HEK293 (cell line): Measurements from ENCODE around the gene TSKU.

Experiments used
- CTCF ChIA-PET: fragments of 350-600 bp; formaldehyde crosslinking; extraction: SDS; loops from one replicate; lab custom pipeline; 2021; ENCODE audit warnings: antibody characterized with exemption; lab: Yijun Ruan, JAX
- POLR2A ChIA-PET: fragments of 300-600 bp; formaldehyde crosslinking; extraction: SDS; loops from one replicate; lab custom pipeline; 2020; ENCODE audit warnings: antibody characterized with exemption, inconsistent platforms; lab: Yijun Ruan, JAX
- H3K27ac ChIP-seq: fragments of 200-500 bp; sonication (Bioruptor generic); 2 replicates; pipeline ENCODE4 v1.5.1; 2014; ENCODE audit warnings: low read depth, low read length, control low read depth, inconsistent platforms; ENCODE audit errors: extremely low read depth
- H3K36me3 ChIP-seq, 2 experiments: fragments of 200-500 bp in 1 of 2; sonication (Bioruptor generic) in 1 of 2; 1 replicate in 1 of 2; 2 replicates in 1 of 2; pipeline ENCODE4 v1.5.1; 2014 to 2017; ENCODE audit warnings: inconsistent platforms in 2 of 2, low read length in 2 of 2; ENCODE audit not compliant: control insufficient read depth in 2 of 2, insufficient read depth in 1 of 2
- H3K4me1 ChIP-seq: fragments of 200-500 bp; sonication (Bioruptor generic); 2 replicates; pipeline ENCODE4 v1.5.1; 2014; ENCODE audit warnings: mild to moderate bottlenecking, low read length, inconsistent platforms; ENCODE audit not compliant: control insufficient read depth, insufficient read depth
- H3K4me3 ChIP-seq: 2 replicates; pipeline ENCODE4 v1.5.1; 2011; ENCODE audit warnings: low read depth, mild to moderate bottlenecking, control low read depth, low read length, moderate library complexity
- H3K9me3 ChIP-seq: fragments of 200-500 bp; sonication (Bioruptor generic); 2 replicates; pipeline ENCODE4 v1.5.1; 2014; ENCODE audit warnings: low read depth, low read length, inconsistent platforms; ENCODE audit not compliant: control insufficient read depth, insufficient read depth
- GLI2 ChIP-seq: fragments of 450-650 bp; formaldehyde crosslinking; IDR thresholded peaks from 2 replicates; pipeline ENCODE4; 2017; ENCODE audit warnings: missing biosample characterization, missing genetic modification characterization, low read depth, borderline replicate concordance
- GLIS1 ChIP-seq: fragments of 450-650 bp; formaldehyde crosslinking; IDR thresholded peaks from 2 replicates; pipeline ENCODE4 v1.5.1; 2016; ENCODE audit warnings: missing biosample characterization, missing genetic modification characterization
- HOXA7 ChIP-seq: sonication (generic); formaldehyde crosslinking; IDR thresholded peaks from 2 replicates; pipeline ENCODE4 v1.8.1; 2022; ENCODE audit warnings: missing genetic modification reagents, borderline replicate concordance
- KLF16 ChIP-seq: fragments of 450-650 bp; formaldehyde crosslinking; IDR thresholded peaks from 2 replicates; pipeline ENCODE4 v1.5.1; 2017; ENCODE audit warnings: missing biosample characterization, missing genetic modification characterization
- SP7 ChIP-seq: fragments of 450-650 bp; formaldehyde crosslinking; IDR thresholded peaks from 2 replicates; pipeline ENCODE4 v1.5.1; 2016; ENCODE audit warnings: missing biosample characterization, missing genetic modification characterization
- TRIM28 ChIP-seq: IDR thresholded peaks from 2 replicates; pipeline ENCODE4 v1.6.1; 2011; ENCODE audit warnings: low read length, control low read depth, borderline replicate concordance
- ZBTB8A ChIP-seq: fragments of 450-650 bp; formaldehyde crosslinking; IDR thresholded peaks from 2 replicates; pipeline ENCODE4 v1.5.1; 2016; ENCODE audit warnings: missing biosample characterization, missing genetic modification characterization
- ZFP37 ChIP-seq: fragments of 450-650 bp; formaldehyde crosslinking; IDR thresholded peaks from 2 replicates; pipeline ENCODE4 v1.5.1; 2016; ENCODE audit warnings: missing biosample characterization, missing genetic modification characterization
- ZNF214 ChIP-seq: fragments of 450-650 bp; formaldehyde crosslinking; IDR thresholded peaks from 2 replicates; pipeline ENCODE4 v1.5.1; 2017; ENCODE audit warnings: missing biosample characterization, mild to moderate bottlenecking, missing genetic modification characterization, borderline replicate concordance
- ZNF354C ChIP-seq: fragments of 450-650 bp; formaldehyde crosslinking; IDR thresholded peaks from 2 replicates; pipeline ENCODE4 v1.5.1; 2016; ENCODE audit warnings: missing biosample characterization, missing genetic modification characterization, low read depth, borderline replicate concordance
- ZNF423 ChIP-seq: fragments of 450-650 bp; formaldehyde crosslinking; IDR thresholded peaks from 2 replicates; pipeline ENCODE4 v1.5.1; 2016; ENCODE audit warnings: missing biosample characterization, missing genetic modification characterization
- ZNF426 ChIP-seq: fragments of 450-650 bp; formaldehyde crosslinking; IDR thresholded peaks from 2 replicates; pipeline ENCODE4 v1.5.1; 2017; ENCODE audit warnings: missing biosample characterization, missing genetic modification characterization, mild to moderate bottlenecking, inconsistent platforms, moderate library complexity
- ZNF600 ChIP-seq: fragments of 450-650 bp; formaldehyde crosslinking; IDR thresholded peaks from 2 replicates; pipeline ENCODE4 v1.5.1; 2016; ENCODE audit warnings: missing biosample characterization, missing genetic modification characterization
- ZNF664 ChIP-seq: fragments of 450-650 bp; formaldehyde crosslinking; IDR thresholded peaks from 2 replicates; pipeline ENCODE4 v1.5.1; 2016; ENCODE audit warnings: missing biosample characterization, missing genetic modification characterization
- ZNF677 ChIP-seq: fragments of 450-650 bp; IDR thresholded peaks from 2 replicates; pipeline ENCODE4 v1.5.0; 2018; ENCODE audit warnings: missing biosample characterization, mild to moderate bottlenecking, missing genetic modification characterization, moderate library complexity
- ZNF843 ChIP-seq: fragments of 450-650 bp; formaldehyde crosslinking; IDR thresholded peaks from 2 replicates; pipeline ENCODE4 v1.5.1; 2016; ENCODE audit warnings: missing biosample characterization, missing genetic modification characterization
- ZSCAN30 ChIP-seq: fragments of 450-650 bp; IDR thresholded peaks from 2 replicates; pipeline ENCODE4 v1.5.1; 2018; ENCODE audit warnings: missing biosample characterization, mild to moderate bottlenecking, missing genetic modification characterization, moderate library complexity
- TF ChIP-seq, protein P1 (sequence below): fragments of 450-650 bp; formaldehyde crosslinking; IDR thresholded peaks from 2 replicates; pipeline ENCODE4 v1.5.1; 2017; ENCODE audit warnings: missing biosample characterization, mild to moderate bottlenecking, missing genetic modification characterization, moderate library complexity
- TF ChIP-seq, protein P2 (sequence below): fragments of 450-650 bp; formaldehyde crosslinking; IDR thresholded peaks from 2 replicates; pipeline ENCODE4 v1.5.1; 2016; ENCODE audit warnings: missing biosample characterization, missing genetic modification characterization, borderline replicate concordance

TSKU gene

DNA sequence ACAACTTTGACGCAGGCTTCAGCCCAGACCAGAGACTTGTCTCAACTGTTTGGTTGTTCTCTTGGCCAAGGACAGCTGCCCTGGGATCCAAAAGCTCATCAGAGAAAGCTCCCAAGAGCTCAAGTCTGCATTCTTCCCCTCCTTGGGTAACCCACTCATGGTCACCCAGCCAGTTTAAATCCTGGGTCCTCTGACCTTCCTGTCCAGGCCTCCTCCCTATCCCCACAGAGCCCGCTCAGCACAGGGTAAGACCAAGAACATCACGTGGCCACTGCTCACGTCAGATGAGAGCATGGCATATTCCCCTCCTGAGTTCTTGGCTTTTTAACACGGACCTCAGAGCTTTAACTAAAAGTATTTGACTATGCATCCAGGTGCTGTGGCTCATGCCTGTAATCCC is 25.8 kb downstream of the TSKU start:
- POLR2A ChIA-PET = no interaction called here
- CTCF ChIA-PET = interaction anchor here (0.6 to 7.7 kb wide), 9 partner anchors 10 to 132 kb away, joined by 3 to 139 read pairs (median 5); no protein-coding TSS in a partner anchor

DNA sequence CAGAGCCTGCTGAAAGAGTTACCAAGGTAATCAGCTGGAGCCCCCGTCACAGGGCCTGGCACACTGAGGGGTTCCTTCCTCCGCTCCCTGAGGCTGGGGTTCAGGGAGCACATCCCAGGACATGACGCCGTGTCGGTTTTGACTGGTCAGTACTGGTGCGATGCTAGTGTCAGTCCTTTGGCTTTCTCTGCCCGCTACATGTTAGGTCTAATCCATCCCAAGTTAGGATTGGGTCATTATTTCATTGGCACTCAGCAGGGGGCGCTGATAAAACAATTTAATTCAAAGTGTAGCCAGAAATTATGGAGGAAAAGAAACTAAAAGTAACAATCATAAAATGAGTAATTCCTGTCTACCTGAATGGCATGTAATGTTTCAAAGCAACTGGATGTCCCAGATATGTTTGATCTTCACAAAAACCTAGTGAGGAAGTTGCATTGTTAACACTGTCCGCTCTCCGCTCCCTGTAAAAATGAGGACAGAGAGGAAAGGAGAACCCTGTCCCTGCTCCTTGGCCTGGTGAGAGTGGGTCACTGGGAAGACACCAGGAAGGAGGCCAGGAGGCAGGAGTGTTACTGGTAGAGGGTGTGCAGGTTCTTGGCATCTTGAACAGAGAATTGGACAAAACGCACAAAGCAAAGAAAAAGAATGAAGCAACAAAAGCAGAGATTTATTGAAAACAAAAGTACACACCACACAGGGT is 27.1 kb downstream of the TSKU start:
- Histone ChIP-seq H3K4me3 (no peak overlapping the region), H3K4me1 (no peaks in the 10 kb centered on the region), H3K9me3 (no peaks in the 10 kb centered on the region), H3K27ac (no peak overlapping the region), H3K36me3 (no peaks in the 10 kb centered on the region)
- ChIA-PET CTCF (interaction anchor here (0.5 to 7.7 kb wide), 11 partner anchors 9 to 235 kb away, joined by 3 to 139 read pairs (median 4); partner anchors contain the start of gene B3GNT6), POLR2A (no interaction called here)
- no peak for TF ChIP-seq TRIM28
- no peak for TF ChIP-seq ZNF600 (tag by site-specific recombination)
- TF ChIP-seq ZNF214 (tag by site-specific recombination) = no peak
- no peak for TF ChIP-seq ZBTB8A (tag by site-specific recombination)
- TF ChIP-seq ZNF423 (tag by site-specific recombination) = no peak
- TF ChIP-seq GLIS1 = no peak

More for the DNA sequence above, 25.8 kb downstream of the TSKU start:
- H3K9me3 ChIP-seq = no peaks in the 10 kb centered on the region
- TF ChIP-seq, protein P1, sequence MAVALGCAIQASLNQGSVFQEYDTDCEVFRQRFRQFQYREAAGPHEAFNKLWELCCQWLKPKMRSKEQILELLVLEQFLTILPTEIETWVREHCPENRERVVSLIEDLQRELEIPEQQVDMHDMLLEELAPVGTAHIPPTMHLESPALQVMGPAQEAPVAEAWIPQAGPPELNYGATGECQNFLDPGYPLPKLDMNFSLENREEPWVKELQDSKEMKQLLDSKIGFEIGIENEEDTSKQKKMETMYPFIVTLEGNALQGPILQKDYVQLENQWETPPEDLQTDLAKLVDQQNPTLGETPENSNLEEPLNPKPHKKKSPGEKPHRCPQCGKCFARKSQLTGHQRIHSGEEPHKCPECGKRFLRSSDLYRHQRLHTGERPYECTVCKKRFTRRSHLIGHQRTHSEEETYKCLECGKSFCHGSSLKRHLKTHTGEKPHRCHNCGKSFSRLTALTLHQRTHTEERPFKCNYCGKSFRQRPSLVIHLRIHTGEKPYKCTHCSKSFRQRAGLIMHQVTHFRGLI (tag by site-specific recombination) = no peak
- TF ChIP-seq, protein P2, sequence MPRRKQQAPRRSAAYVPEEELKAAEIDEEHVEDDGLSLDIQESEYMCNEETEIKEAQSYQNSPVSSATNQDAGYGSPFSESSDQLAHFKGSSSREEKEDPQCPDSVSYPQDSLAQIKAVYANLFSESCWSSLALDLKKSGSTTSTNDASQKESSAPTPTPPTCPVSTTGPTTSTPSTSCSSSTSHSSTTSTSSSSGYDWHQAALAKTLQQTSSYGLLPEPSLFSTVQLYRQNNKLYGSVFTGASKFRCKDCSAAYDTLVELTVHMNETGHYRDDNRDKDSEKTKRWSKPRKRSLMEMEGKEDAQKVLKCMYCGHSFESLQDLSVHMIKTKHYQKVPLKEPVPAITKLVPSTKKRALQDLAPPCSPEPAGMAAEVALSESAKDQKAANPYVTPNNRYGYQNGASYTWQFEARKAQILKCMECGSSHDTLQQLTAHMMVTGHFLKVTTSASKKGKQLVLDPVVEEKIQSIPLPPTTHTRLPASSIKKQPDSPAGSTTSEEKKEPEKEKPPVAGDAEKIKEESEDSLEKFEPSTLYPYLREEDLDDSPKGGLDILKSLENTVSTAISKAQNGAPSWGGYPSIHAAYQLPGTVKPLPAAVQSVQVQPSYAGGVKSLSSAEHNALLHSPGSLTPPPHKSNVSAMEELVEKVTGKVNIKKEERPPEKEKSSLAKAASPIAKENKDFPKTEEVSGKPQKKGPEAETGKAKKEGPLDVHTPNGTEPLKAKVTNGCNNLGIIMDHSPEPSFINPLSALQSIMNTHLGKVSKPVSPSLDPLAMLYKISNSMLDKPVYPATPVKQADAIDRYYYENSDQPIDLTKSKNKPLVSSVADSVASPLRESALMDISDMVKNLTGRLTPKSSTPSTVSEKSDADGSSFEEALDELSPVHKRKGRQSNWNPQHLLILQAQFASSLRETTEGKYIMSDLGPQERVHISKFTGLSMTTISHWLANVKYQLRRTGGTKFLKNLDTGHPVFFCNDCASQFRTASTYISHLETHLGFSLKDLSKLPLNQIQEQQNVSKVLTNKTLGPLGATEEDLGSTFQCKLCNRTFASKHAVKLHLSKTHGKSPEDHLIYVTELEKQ (tag by site-specific recombination) = no peak
- TF ChIP-seq ZNF664 (tag by site-specific recombination) (no peak), ZSCAN30 (tag by site-specific recombination) (no peak), KLF16 (tag by site-specific recombination) (no peak), ZNF677 (tag by site-specific recombination) (no peak), HOXA7 (CRISPR knock-in tag) (no peak), ZNF426 (tag by site-specific recombination) (no peak), SP7 (tag by site-specific recombination) (no peak), ZNF843 (no peak), ZFP37 (tag by site-specific recombination) (no peak)
- no peaks in the 10 kb centered on the region for H3K4me1 ChIP-seq
- H3K4me3 ChIP-seq = no peak overlapping the region
- H3K36me3 ChIP-seq = no peaks in the 10 kb centered on the region
- H3K27ac ChIP-seq = no peak overlapping the region

DNA sequence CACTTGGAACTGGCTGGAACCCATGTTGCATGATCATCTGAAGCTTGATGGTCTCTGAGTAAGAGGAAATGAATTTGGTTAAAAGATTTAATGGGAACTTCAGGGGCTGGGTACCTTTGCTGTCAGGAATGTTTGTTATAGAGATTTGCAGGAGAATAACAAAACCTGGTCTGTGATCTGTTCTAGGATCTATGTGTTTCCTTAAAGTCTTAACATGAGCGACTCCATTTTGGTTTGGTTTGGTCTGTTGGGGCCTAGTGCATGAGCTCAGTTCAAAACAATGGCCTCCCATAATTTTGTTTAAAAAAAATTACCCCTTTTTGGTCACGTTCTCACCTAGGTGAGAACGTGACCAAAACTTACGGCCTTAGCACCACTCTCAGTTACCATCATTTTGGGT is 28.1 kb downstream of the TSKU start:
- TF ChIP-seq GLI2 (tag by site-specific recombination) (no peak), ZNF354C (tag by site-specific recombination) (no peak), ZNF423 (tag by site-specific recombination) (no peak)
- CTCF ChIA-PET = interaction anchor here (0.6 to 7.7 kb wide), 8 partner anchors 13 to 281 kb away, joined by 3 to 139 read pairs (median 4); no protein-coding TSS in a partner anchor
- H3K27ac ChIP-seq = no peak overlapping the region
- no peaks in the 10 kb centered on the region for H3K4me1 ChIP-seq
- no peaks in the 10 kb centered on the region for H3K9me3 ChIP-seq
- H3K4me3 ChIP-seq = no peak overlapping the region
- POLR2A ChIA-PET = no interaction called here
- H3K36me3 ChIP-seq = no peaks in the 10 kb centered on the region
